ENCODE data around the gene LPIN1.
"Not testable (repeated sequence)": the region's sequence is repeated elsewhere in the genome, so short reads cannot be mapped to it uniquely, and the experiment has no call there.

LPIN1 gene

DNA sequence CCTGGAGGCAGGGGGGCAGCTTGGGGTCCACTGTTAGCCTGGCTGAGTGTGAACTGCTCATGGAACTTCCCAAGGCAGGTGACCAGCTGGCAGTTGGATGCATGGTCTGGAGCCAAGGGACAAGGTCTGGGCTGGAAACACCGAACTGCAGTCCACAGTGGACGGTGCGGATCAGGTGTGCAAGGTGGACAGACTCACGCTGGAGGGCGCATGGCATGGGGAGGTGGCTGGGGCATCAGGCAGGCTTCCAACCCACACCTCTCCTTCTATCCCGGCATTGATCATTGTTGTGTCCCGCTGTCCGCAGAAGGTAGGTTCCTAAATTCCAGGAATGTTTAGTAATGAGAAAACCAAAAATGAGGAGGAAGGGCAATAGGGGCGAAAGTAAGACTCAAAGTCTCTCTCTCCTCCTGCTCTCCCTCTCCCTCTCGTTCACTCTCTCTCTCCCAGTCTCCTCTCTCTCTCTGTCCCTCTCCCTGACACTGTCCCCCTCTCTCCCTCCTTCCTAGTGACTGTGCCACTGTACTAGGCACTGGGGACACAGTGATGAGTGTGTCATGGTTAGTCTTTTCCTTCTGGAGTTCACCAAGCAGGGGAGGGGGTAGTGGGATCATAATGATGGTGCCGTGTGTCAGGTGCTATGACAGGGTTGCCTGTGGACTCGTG lies 30.3 kb upstream of the LPIN1 start:
- no peak for FAIRE-seq

DNA sequence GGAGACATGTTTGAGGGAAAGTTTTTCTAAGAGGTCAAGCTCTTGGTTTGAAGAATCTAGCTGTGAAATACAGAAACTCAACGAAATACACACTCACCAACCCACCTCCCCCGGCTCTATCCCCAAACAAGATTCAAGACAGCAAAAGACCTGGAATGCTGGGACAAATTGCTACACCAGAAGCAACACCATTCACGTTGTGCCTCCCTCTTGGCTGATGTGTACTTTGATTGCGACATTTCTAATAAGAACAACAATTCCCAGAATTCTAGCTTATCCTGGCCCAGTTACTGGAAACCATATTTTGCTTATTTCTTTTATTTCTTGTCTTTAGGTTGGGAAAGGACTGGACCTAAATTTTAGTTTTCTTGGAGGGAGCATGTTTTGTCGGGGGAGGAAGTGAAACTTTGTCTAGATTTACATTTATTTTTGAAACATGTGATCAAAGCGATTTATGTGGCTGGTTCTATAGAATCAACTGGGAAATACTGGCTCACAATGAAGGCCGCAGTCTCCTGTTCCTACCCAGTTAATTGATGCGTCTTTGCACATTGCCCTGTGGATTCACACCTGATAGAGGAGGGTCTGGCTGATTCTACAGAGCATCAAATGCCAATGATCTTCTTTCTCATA lies 29.6 kb upstream of the LPIN1 start:
- FAIRE-seq, result no peak

DNA sequence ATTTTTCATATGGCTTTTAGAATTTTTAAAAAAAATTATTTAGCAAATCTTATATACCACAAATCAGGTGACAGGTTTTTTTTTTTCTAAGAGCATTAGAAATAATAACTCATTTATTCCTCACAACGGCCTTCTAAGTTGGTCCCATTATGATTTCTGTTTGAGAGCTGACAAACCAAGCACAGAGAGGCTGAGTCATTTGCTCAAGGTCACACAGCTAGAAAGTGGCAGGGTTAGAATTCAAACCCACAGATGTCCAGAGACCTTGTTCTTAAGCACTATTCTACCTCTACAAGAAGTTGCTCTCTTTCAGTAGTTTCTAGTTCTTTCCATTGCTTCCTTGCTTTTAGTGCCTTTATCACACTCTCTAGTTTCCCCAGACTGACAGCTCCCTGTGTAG lies 28.8 kb upstream of the LPIN1 start:
- FAIRE-seq, result no peak

DNA sequence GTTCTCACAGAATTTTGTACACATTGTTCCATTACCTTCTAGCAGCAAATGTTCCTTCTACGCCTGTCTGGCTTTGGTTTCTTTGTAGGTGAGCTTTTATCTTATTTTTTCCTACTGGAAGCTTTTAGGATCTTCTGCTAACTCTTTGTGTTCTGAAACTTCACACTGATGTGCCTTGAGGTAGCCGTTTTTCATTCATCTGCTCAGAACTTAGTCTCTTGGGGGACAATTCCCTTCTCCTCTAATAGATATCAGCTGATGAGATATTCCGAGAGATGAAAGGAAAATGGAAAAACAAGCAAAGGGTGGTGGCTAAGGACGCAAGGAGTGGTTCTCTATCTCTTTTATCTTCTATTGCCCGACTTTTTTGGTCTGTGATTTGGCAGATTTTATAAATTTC lies 27.8 kb upstream of the LPIN1 start:
- no peak for FAIRE-seq

DNA sequence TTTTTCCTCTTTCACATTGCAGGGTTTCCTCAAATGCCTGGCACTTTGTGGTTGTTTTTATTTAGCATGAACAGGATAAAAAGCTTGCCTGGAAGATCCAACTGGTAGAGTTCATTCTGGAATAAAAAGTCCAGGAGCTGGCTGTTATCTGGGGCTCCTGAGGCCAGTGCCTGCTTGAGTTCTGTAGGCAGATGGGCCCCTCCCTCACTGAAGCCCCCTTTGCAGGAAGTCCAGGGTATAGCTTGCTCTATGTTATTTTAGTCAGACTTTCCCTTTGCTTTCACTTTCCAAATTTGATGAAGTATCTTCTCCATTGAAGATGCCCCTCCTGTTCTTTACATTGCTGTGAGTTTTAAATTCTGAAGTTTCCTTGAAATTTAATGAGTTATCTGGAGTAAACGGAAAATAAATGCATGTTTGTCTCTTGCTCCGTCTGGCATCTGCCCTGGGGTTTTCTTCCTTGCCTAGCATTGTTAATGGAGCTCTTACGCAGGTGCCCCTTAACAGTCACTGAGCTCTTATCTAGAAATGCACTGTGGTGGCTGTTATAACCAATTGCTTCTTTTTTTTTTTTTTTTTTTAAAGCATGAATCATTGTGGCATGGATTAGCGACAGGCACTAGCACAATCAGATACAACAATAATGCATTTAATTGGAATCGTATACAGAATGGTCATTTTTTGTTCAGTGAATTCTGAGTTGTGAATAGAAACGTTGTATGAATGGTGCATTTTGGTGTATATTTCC lies 27.0 kb upstream of the LPIN1 start:
- no peak for FAIRE-seq

DNA sequence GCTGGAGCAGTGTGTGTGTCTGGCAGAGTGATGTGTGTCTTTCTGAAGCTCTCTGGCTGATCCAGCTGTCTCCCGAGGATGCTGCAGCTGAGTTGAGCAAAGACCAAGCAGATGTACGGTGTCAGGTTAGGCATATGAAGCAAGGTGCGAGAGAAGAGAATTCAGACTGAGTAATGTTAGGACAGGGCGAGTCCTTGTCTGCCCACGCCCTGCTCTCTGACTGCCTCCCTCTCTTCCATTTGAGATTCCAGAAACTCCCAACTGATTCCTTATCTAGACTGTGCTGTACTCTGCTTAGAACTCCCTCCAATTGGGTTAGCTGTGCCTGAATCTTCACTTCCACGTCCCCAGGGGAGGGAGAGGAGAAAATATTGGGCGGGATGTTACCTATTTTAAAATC lies 25.7 kb upstream of the LPIN1 start:
- no peak for FAIRE-seq

DNA sequence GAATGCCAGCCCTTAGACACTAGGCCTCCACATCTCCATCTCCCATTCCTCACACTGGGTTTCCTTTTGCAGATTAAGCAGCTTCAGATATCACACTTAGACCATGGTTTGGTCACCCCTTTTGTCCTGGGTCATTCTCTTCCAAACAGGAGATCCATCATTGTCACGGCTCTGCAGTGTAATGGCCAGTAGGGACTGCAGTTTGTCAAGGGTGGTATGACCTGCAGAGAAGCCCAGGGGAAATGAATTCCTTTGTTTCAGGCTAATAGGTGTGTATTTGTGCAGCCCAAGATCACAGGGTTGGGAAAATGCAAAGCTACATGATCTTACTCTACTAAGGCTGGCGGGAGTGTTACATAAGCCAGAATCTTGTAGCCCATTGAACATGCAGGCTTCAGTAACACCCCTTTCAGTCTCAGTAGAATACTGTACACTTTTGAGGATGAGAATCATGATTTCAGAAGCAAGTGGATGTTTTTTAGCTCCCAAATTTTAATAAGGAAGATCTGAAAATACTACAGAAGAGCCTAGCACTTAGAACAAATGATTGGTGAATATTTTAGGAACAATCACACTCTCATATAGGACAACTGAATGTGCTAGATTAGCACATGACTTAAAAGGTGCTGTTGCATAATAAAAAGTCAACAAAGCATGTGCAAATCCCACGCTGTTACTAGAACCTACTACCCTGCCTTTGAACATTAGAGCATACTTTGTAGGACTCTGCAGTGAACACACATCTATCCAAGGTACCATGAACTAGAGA lies 24.0 kb upstream of the LPIN1 start:
- FAIRE-seq, result no peak

DNA sequence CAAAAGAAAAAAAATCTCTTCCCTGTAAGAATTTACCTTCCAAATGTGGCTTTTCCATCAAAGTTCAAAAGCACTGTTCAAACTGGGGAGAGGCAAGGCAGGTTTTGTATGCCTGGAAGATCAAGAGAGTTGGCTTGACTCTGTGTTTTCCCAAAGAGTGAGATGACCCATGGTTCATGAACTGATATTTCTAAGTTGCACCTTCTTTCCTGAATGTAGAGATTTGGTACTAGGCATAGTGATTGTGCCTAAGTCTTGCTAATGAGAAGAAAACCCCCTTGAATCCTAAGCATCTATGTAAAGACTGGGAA lies 23.4 kb upstream of the LPIN1 start:
- FAIRE-seq, result no peak

DNA sequence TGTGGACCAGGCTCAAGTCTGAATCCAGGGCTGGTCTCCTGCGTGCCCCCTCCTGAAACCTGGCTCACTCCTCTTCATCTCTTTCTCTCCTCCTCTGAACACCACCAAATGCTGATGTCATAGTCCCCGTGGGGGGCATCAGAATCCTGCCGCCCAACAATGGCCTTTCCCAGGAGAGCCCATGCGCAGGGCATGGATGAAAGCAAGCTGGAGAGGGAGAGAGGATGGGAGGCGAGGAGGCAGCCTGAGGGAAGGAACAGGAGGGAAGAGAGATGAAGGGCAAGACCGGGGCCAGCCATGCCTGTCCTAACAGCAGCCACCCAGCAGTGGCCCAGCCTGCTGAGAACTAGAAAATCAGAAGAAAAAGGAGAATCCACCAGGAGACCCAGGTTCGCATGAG lies 22.3 kb upstream of the LPIN1 start:
- no peak for FAIRE-seq

DNA sequence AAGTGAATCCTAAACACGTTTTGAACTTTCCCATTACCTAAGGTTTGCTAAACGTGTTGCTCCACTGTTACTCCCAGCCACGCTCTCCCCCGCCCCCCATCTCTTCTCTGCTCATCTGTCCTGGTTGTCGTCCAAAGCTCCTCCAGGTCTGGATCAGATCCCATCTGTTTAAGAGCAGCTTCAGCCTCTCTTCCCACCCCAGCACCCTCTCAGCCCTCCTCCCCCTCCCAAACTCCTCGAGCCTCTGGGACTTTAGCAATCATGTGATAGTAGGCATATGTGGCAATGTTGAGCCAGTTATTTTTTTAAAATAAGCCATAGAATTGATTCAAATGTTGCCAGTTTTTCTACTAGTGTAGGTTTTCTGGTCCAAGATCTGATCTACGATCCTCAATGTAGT lies 20.0 kb upstream of the LPIN1 start:
- no peak for FAIRE-seq

DNA sequence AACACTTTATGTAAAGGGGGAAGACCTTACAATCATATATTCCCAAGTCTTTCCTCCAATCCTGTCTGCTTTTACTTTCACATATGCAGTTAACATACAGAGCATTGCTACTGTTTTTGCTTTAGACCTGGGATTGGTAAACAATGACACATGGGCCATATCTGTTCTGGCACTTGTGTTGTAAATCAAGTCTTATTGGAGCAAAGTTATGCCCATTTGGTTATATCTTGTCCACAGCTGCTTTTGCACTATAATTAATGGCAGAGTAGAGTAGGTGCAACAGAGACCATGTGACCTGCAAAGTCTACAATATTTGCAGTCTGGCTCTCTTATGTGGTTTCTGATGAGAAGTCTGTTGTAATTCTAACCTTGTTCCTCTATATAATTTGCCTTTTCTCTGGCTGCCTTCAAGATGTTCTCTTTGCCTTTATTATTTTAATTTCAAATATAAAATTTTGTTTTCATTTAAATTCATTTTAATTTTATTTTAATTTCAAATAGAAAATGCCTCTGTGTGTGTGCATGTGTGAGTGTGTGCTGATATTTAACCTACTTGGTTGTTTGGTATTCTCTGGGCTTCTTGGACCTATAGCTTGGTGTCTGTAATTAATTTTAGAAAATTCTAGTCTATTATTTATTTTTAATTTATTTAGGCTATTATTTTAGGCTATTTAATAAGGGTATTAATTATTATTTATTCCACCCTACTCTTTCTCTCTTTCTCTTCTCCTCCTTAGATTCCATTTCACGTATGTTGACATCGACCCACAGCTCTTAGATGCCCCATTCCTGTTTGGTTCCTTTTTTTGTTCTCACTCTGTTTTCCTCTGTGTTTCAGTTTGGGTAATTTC lies 16.8 kb upstream of the LPIN1 start:
- no peak for FAIRE-seq

DNA sequence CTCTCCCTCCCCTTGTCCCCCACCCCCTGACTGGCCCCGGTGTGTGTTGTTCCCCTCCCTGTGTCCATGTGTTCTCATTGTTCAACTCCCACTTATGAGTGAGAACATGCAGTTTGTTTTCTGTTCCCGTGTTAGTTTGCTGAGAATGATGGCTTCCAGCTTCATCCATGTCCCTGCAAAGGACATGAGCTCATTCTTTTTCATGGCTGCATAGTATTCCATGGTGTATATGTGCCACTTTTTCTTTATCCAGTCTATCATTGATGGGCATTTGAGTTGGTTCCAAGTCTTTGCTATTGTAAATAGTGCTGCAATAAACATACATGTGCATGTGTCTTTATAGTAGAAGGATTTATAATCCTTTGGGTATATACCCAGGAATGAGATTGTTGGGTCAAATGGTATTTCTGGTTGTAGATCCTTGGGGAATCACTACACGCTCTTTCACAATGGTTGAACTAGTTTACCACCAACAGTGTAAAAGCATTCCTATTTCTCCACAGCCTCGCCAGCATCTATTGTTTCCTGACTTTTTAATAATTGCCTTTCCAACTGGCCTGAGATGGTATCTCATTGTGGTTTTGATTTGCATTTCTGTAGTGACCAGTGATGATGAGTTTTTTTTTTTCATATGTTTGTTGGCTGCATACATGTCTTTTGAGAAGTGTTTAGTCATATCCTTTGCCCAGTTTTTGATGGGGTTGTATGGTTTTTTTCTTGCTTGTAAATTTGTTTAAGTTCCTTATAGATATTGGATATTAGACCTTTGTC lies 15.0 kb upstream of the LPIN1 start:
- not testable (repeated sequence) for FAIRE-seq

DNA sequence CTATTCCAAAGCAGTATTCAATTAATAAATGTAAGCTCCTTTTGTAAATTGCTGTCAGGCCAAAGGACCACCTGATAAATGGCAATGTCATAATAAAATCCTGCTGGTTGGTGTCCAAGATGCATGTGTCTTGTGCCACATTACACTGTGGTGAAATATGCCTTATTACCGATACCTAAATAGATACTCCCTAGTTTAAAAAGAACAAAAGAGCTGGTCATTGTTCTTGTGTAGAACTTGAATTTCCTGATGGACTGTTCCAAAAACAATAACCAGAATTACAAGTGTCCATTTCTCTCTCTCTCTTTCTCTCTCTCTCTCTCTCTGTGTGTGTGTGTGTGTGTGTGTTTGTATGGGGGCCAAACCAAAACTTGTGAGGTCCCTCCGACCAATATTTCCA lies 13.8 kb upstream of the LPIN1 start:
- FAIRE-seq, result no peak

DNA sequence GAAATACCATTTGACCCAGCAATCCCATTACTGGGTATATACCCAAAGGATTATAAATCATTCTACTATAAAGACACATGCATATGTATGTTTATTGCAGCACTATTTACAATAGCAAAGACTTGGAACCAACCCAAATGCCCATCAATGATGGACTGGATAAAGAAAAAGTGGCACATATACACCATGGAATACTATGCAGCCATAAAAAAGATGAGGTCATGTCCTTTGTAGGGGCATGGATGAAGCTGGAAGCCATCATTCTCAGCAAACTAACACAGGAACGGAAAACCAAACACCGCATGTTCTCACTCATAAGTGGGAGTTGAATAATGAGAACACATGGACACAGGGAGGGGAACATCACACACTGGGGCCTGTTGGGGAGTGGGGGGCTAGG lies 8.6 kb upstream of the LPIN1 start:
- not testable (repeated sequence) for FAIRE-seq

DNA sequence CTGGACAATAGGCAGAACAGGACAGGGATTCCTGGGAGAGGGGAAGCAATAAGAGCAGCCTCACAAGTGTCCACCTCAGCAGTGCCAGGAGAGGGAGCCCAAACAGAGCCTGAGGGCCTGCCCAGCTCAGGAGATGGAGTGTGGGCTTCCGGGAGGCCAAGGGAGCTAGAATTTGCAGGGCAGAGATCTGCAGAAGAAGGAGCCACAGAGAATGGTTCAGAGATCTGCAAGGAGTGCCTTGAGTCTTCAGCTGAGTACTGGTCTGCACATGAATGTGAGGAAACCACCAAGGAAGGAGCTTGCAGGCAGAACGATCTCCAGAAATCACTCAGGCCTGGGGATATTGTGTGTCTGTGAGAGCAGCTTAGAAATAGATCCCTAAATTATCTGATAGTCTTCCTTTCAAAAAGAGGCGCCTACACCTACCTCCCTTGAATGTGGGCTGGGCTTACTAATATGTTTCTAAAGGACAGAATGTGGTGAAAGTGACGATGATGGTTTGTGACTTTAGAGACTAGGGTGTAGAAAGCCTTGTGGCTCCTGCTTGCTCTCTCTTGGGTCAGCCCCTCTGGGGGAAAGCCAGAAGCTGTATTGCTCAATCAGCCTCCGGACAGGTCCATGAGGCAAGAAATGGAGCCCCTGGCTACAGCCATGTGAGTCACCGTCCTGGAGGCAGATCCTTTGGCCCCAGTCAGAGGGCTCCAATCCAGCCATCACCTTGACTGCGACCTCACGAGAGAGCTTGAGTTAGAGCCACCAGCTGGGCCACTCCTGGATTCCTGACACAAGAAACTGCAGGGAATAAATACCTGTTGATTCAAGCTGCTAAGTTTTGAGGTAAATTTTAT lies 7.6 kb upstream of the LPIN1 start:
- FAIRE-seq, result no peak

DNA sequence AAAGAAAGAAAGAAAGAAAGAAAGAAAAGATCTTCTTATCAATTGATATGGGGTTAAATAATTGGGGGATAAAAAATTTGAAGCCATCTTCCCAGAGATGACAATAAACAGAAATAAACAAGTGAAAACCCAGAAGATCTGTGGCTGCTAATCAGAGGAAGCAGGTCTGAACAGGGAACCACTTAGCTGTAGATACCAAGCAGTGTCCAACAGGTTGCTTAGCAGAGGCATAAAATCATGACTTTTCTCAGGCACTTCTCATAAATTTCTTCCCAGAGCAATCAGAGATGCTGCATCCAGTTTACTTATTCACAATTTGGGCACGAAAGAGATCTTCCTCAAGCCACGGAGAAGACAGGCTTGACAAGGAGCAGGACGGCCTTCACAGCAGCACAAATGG lies 5.7 kb upstream of the LPIN1 start:
- no peak for FAIRE-seq

DNA sequence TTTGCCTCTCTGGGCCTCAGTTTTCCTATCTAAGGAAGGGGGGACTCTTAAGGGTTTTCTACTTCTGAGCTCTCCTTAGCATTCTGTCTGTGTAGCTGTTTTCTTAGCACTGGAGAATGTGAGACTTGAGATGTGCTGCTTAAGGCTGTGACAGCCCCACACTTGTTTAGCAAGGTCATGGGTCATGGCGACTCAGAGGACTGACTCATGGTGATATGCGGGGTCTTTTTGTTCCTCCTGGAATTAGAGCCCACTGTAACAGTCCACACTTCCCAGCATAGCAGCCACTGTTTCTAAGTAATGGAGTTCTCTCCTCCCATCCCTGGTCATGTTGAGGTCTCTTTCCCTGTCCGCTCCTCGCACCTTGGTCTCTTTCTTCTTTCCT lies 4.1 kb upstream of the LPIN1 start:
- no peak for FAIRE-seq

DNA sequence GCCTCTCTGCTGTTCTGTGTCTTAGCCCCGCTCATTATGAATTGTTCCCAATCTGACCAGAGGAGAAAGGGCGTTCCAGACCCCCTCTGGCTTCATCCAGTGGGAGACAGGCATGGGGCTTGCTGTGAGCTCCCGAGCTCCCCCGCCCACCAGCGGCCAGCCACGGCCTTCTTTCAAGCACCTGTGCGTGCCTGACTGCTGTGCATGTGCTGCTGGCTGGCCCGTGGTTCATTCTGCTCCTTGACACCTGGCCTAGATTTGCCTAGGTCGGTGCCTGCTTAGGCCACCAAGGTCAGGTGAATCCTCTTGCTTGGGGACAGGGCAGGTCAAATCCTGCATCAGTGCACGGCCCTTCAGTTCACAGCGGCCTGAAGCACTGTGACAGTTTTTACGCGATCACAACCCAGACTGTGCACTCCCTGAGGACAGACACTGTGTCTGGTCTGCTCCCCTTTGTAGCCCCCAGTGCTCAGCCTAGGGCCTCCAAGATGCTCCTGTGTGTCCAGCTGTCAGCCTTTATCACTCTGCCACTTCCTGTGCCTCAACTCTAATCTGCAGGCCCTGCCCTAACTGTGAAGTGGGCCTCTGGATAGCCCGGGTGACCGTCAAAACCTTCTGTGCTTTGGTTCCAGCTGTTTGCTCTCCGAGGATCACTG lies 3.6 kb upstream of the LPIN1 start:
- FAIRE-seq, result no peak

DNA sequence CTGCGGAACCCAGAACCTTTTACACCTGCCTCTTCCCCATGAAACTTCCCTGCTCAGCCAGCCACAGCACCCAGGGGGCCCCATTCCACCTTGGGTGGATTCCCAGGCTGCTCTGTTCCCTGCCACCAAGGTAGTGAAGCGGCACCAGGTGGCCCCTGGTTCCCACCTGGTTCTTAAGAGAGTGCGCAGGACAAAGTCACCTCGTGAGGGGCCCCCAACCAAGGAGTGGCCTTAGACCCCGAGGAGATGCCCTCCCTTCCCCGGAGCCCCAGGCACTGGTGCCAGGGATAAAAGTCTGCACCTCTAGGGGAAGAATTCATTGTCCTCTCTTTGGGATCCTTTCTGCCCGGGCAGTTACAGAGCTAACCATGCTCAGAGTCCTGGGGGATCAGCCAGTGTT lies 3.1 kb upstream of the LPIN1 start:
- no peak for FAIRE-seq

DNA sequence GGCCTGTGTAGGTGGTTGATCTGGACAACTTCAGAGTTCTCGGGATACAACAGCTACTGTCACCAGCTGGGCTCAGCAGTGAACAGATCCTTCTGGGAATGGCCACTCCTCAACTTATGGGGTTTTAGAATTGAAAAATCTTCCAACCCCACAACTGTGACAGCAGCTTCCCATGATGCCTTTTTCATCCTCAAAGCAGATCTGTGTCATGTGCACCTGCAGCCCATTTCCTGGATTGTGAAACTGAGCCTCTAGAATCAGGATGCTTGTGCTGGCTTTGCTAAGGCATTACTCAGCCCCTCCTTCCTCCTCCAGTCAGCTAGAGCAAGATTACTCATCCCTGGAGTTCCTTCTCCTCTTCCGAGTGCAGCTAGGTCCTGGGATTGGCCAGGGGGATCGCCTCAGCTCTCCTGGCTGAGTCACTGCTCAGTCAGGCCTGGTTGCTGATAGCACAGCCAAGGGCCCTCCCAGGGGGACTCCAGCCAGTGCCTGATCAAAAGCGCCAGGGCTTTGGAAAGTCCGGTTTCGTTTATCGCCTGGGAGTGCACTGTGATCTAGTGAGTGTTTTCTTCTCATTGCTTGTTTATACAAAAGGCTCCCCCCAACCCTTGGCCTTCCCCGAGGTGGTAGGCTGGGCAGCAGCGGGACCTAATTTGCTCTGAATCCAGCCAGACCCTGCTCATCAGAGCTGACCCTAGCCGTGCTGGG lies 2.4 kb upstream of the LPIN1 start:
- FAIRE-seq, result peak; percentile 97

Measured in A204.1 (cell line).